PC-3 (cell line): ENCODE measurements around the gene CCRL2. TPM values are rescaled to one million over a fixed set of nuclear protein-coding genes. Genes with fewer than 3 reads are reported as not detected.

Source experiments
- ATAC-seq: fragments of 200-7000 bp; cut with Tn5 transposase; 2 replicates; pipeline ENCODE4 v1.9.1; 2020; ENCODE audit warnings: mild to moderate bottlenecking, moderate library complexity
- BruUV-seq: library from RNA; stranded (reverse); fragments of 400-500 nt; replicated peaks from 2 replicates; lab custom pipeline; 2021; lab: Mats Ljungman, UMichigan
- CTCF ChIA-PET: fragments of 300-600 bp; sonication (Branson Sonifier 250); formaldehyde crosslinking; loops from one replicate; lab custom pipeline; 2022; ENCODE audit warnings: antibody characterized with exemption; lab: Charles Lee
- POLR2A ChIA-PET: fragments of 300-600 bp; sonication (Branson Sonifier 250); formaldehyde crosslinking; loops from one replicate; lab custom pipeline; 2022; ENCODE audit warnings: antibody characterized with exemption; ENCODE audit not compliant: unreplicated experiment; lab: Charles Lee
- DNase-seq: peaks from one replicate; pipeline ENCODE4 v3.0.0-alpha.2; 2015
- H2AFZ ChIP-seq: fragments of 300-600 bp; sonication (generic); 2 replicates; pipeline ENCODE4 v1.6.0; 2016; ENCODE audit warnings: antibody characterized with exemption, low read length
- H3F3A ChIP-seq: fragments of 300-600 bp; sonication (generic); one replicate; pipeline ENCODE4 v1.6.0; 2017; ENCODE audit warnings: antibody characterized with exemption, low read length, control low read depth, mild to moderate bottlenecking; ENCODE audit not compliant: unreplicated experiment
- H3K27ac ChIP-seq: fragments of 300-600 bp; sonication (generic); 2 replicates; pipeline ENCODE4 v1.5.1; 2016; ENCODE audit warnings: mild to moderate bottlenecking, low read length
- H3K27me3 ChIP-seq: fragments of 300-600 bp; sonication (generic); 2 replicates; pipeline ENCODE4 v1.6.1; 2016; ENCODE audit warnings: low read length, mixed read lengths
- H3K36me3 ChIP-seq: fragments of 300-600 bp; sonication (generic); 2 replicates; pipeline ENCODE4 v1.6.1; 2016; ENCODE audit warnings: low read depth, mixed run types, low read length, mixed read lengths
- H3K4me1 ChIP-seq: fragments of 300-600 bp; sonication (generic); 2 replicates; pipeline ENCODE4 v1.5.1; 2016; ENCODE audit warnings: low read length; ENCODE audit not compliant: insufficient read depth
- H3K4me2 ChIP-seq: fragments of 300-600 bp; sonication (generic); 2 replicates; pipeline ENCODE4 v1.6.0; 2016; ENCODE audit warnings: low read length
- H3K4me3 ChIP-seq: fragments of 300-600 bp; sonication (generic); 2 replicates; pipeline ENCODE4 v1.5.1; 2016; ENCODE audit warnings: mild to moderate bottlenecking, low read length, mixed read lengths
- H3K79me2 ChIP-seq: fragments of 300-600 bp; sonication (generic); 2 replicates; pipeline ENCODE4 v1.6.1; 2017; ENCODE audit warnings: low read length, mixed read lengths
- H3K9ac ChIP-seq: fragments of 300-600 bp; sonication (generic); 2 replicates; pipeline ENCODE4 v1.6.0; 2016; ENCODE audit warnings: mild to moderate bottlenecking, low read length
- H3K9me2 ChIP-seq: fragments of 300-600 bp; sonication (generic); replicated peaks from 2 replicates; pipeline ENCODE4 v1.6.1; 2016; ENCODE audit warnings: mixed run types, low read length, mixed read lengths
- H3K9me3 ChIP-seq: fragments of 300-600 bp; sonication (generic); 2 replicates; pipeline ENCODE4 v1.6.1; 2016; ENCODE audit warnings: low read length, mixed read lengths
- H4K20me1 ChIP-seq: fragments of 300-600 bp; sonication (generic); 2 replicates; pipeline ENCODE4 v1.6.1; 2016; ENCODE audit warnings: low read length, mixed read lengths
- EZH2 ChIP-seq: fragments of 300-600 bp; sonication (generic); IDR thresholded peaks from one replicate; pipeline ENCODE4 v1.6.1; 2017; ENCODE audit warnings: antibody characterized with exemption, mild to moderate bottlenecking, low read length; ENCODE audit not compliant: unreplicated experiment
- EZH2phosphoT487 ChIP-seq: fragments of 300-600 bp; sonication (generic); IDR thresholded peaks from 2 replicates; pipeline ENCODE4 v1.6.1; 2018; ENCODE audit warnings: mild to moderate bottlenecking, antibody characterized with exemption, low read length, borderline replicate concordance
- intact Hi-C: fragments of 100-400 bp; cut with micrococcal nuclease; formaldehyde crosslinking; loops from 2 replicates; pipeline ENCODE4 v1.9.0; 2023
- total RNA-seq: library from RNA; depleted of rRNA; stranded (reverse); fragments of >200 nt; gene quantifications from 2 replicates; pipeline ENCODE4 v1.2.3, GENCODE V29; 2014
- TF ChIP-seq, protein P1 (sequence below): fragments of 300-600 bp; sonication (generic); conservative IDR thresholded peaks from 2 replicates; pipeline ENCODE4 v1.5.1; 2017; ENCODE audit warnings: antibody characterized with exemption, low read depth, mild to moderate bottlenecking, low read length

Gene CCRL2
- total RNA-seq, 1 experiment from 2014 or later: 5.5 TPM

DNA sequence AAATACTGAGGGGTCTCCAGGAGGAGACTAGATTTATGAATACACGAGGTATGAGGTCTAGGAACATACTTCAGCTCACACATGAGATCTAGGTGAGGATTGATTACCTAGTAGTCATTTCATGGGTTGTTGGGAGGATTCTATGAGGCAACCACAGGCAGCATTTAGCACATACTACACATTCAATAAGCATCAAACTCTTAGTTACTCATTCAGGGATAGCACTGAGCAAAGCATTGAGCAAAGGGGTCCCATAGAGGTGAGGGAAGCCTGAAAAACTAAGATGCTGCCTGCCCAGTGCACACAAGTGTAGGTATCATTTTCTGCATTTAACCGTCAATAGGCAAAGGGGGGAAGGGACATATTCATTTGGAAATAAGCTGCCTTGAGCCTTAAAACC is 31.8 kb upstream of the CCRL2 start:
- no peak for DNase-seq

DNA sequence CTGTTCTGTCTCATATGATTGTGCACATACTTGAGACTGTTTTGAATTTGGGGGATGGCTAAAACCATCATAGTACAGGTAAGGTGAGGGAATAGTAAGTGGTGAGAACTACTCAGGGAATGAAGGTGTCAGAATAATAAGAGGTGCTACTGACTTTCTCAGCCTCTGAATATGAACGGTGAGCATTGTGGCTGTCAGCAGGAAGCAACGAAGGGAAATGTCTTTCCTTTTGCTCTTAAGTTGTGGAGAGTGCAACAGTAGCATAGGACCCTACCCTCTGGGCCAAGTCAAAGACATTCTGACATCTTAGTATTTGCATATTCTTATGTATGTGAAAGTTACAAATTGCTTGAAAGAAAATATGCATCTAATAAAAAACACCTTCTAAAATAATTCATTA is 31.2 kb upstream of the CCRL2 start:
- Histone ChIP-seq H3K27ac (no peak overlapping the region), H3K9ac (no peak overlapping the region), H3K4me1 (peaks cover 8% of the 10 kb centered on the region; the same call in 1 of the 2 replicates), H3K4me2 (no peak overlapping the region), H3K36me3 (no peaks in the 10 kb centered on the region; the same call in 1 of the 2 replicates), H3F3A (no peaks in the 10 kb centered on the region), H3K9me3 (no peaks in the 10 kb centered on the region), H4K20me1 (no peaks in the 10 kb centered on the region), H3K9me2 (no peaks in the 10 kb centered on the region), H2AFZ (no peak overlapping the region), H3K27me3 (no peaks in the 10 kb centered on the region), H3K4me3 (no peak overlapping the region), H3K79me2 (no peaks in the 10 kb centered on the region)
- no peak for DNase-seq
- BruUV-seq: no TSS peak
- TF ChIP-seq, protein P1, sequence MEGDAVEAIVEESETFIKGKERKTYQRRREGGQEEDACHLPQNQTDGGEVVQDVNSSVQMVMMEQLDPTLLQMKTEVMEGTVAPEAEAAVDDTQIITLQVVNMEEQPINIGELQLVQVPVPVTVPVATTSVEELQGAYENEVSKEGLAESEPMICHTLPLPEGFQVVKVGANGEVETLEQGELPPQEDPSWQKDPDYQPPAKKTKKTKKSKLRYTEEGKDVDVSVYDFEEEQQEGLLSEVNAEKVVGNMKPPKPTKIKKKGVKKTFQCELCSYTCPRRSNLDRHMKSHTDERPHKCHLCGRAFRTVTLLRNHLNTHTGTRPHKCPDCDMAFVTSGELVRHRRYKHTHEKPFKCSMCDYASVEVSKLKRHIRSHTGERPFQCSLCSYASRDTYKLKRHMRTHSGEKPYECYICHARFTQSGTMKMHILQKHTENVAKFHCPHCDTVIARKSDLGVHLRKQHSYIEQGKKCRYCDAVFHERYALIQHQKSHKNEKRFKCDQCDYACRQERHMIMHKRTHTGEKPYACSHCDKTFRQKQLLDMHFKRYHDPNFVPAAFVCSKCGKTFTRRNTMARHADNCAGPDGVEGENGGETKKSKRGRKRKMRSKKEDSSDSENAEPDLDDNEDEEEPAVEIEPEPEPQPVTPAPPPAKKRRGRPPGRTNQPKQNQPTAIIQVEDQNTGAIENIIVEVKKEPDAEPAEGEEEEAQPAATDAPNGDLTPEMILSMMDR: no peak
- no peak for TF ChIP-seq EZH2phosphoT487
- no peak for TF ChIP-seq EZH2
- ATAC-seq: no peak
- ChIA-PET CTCF (no interaction called here), POLR2A (no interaction called here)
- intact Hi-C loops: no loop called here

More for the DNA sequence above, 31.8 kb upstream of the CCRL2 start:
- Histone ChIP-seq H4K20me1 (no peaks in the 10 kb centered on the region), H3K27me3 (no peaks in the 10 kb centered on the region), H2AFZ (no peak overlapping the region), H3K79me2 (no peaks in the 10 kb centered on the region), H3K4me1 (peaks cover 11% of the 10 kb centered on the region; the same call in 1 of the 2 replicates), H3K27ac (no peak overlapping the region), H3F3A (no peaks in the 10 kb centered on the region), H3K9ac (no peak overlapping the region), H3K9me3 (no peaks in the 10 kb centered on the region), H3K36me3 (no peaks in the 10 kb centered on the region; the same call in 1 of the 2 replicates), H3K4me2 (no peak overlapping the region), H3K4me3 (no peak overlapping the region), H3K9me2 (no peaks in the 10 kb centered on the region)
- BruUV-seq: no TSS peak
- no peak for ATAC-seq
- intact Hi-C loops: no loop called here
- POLR2A ChIA-PET: no interaction called here
- CTCF ChIA-PET: no interaction called here
- no peak for TF ChIP-seq EZH2phosphoT487
- TF ChIP-seq, protein P1: no peak
- no peak for TF ChIP-seq EZH2

DNA sequence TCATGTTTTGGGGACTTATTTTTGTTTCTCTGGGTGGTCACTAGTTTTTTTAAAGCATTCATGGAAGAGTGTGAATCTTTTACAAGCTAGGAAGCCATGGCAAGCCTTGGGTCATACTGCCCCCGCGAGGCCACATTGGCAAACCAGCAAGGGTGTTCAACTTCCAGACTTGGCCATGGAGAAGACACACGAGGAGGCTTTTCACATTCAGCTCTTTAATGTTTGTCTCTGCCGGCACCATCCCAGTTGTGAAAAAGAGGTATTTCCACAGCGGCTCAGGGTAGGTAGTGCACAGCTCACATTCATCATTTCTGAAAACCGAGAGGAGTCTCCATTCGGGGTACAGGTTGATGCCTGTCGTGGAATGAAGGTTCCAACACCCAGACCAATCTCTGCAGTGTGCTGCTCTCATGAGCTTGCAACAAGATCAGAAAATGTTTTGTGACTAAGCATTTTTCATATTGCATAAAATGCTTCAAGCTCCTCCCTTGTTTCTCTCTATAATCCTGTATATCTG is 28.6 kb upstream of the CCRL2 start:
- no peaks in the 10 kb centered on the region for H3K79me2 ChIP-seq
- POLR2A ChIA-PET: interaction anchor here (0.7 kb wide), 1 partner anchor 98 kb away, joined by 5 read pairs; no protein-coding TSS in a partner anchor
- no peaks in the 10 kb centered on the region for H3K9me3 ChIP-seq
- BruUV-seq: no TSS peak
- peak; percentile 93 for ATAC-seq
- no peak overlapping the region for H3K9ac ChIP-seq
- H3K27me3 ChIP-seq: no peaks in the 10 kb centered on the region
- CTCF ChIA-PET: interaction anchor here (0.5 to 1.1 kb wide), 12 partner anchors 10 to 617 kb away, joined by 3 to 11 read pairs (median 4); partner anchors contain the start of genes CCR1 and CXCR6
- H3K4me2 ChIP-seq: peak overlapping the region; percentile 19
- H3K27ac ChIP-seq: no peak overlapping the region
- H3K4me1 ChIP-seq: peaks cover 10% of the 10 kb centered on the region
- no peaks in the 10 kb centered on the region for H4K20me1 ChIP-seq
- TF ChIP-seq EZH2: no peak
- TF ChIP-seq, protein P1: peak; percentile 97
- DNase-seq: peak; percentile 83
- peak overlapping the region; percentile 48 for H2AFZ ChIP-seq
- H3K36me3 ChIP-seq: no peaks in the 10 kb centered on the region
- no peaks in the 10 kb centered on the region for H3K9me2 ChIP-seq
- intact Hi-C loops: loop anchor here (1.0 to 2.0 kb wide), 3 partner anchors 180 to 440 kb away; no protein-coding TSS in a partner anchor
- H3K4me3 ChIP-seq: no peak overlapping the region
- H3F3A ChIP-seq: no peaks in the 10 kb centered on the region
